Measurements from ENCODE around the gene MKRN1. TPM values are rescaled to one million over a fixed set of nuclear protein-coding genes. Genes with fewer than 3 reads are reported as not detected.

MKRN1 gene
- total RNA-seq, 1 donor from 2014 or later, result 121 TPM

GRCh38 chr7:140404565-140405065, 74.7 kb downstream of the MKRN1 start:
- H3K4me3 ChIP-seq, result peak overlapping the region; percentile 50
- H3K27ac ChIP-seq, result no peak overlapping the region
- H3F3A ChIP-seq (ENCODE audit: low read depth), result peaks cover 8% of the 10 kb centered on the region
- DNase-seq (ENCODE audit: low spot score), result no peak
- peak overlapping the region; percentile 99 for H2AFZ ChIP-seq (replicated peaks)
- peak overlapping the region; percentile 81 for H3K4me2 ChIP-seq
- Mint-ChIP-seq H3K27ac (no peak overlapping the region), H3K9me3 (peaks cover 2% of the 10 kb centered on the region), H3K27me3 (ENCODE audit: insufficient read depth, low read depth) (peaks cover 5% of the 10 kb centered on the region), H3K4me3 (no peak overlapping the region), H3K4me1 (peaks cover 15% of the 10 kb centered on the region), H3K36me3 (no peaks in the 10 kb centered on the region)
- H3K27me3 ChIP-seq, result no peaks in the 10 kb centered on the region
- H4K20me1 ChIP-seq (ENCODE audit: low read depth), result no peaks in the 10 kb centered on the region
- H3K4me1 ChIP-seq, result peaks cover 10% of the 10 kb centered on the region
- TF ChIP-seq, protein P1, sequence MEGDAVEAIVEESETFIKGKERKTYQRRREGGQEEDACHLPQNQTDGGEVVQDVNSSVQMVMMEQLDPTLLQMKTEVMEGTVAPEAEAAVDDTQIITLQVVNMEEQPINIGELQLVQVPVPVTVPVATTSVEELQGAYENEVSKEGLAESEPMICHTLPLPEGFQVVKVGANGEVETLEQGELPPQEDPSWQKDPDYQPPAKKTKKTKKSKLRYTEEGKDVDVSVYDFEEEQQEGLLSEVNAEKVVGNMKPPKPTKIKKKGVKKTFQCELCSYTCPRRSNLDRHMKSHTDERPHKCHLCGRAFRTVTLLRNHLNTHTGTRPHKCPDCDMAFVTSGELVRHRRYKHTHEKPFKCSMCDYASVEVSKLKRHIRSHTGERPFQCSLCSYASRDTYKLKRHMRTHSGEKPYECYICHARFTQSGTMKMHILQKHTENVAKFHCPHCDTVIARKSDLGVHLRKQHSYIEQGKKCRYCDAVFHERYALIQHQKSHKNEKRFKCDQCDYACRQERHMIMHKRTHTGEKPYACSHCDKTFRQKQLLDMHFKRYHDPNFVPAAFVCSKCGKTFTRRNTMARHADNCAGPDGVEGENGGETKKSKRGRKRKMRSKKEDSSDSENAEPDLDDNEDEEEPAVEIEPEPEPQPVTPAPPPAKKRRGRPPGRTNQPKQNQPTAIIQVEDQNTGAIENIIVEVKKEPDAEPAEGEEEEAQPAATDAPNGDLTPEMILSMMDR (IDR thresholded peaks at IDR 0.05), result no peak
- TF ChIP-seq EZH2 (IDR thresholded peaks at IDR 0.05), result no peak
- TF ChIP-seq EZH2phosphoT487 (IDR thresholded peaks at IDR 0.05), result no peak
- H3K9ac ChIP-seq, result no peak overlapping the region
- no peaks in the 10 kb centered on the region for H3K79me2 ChIP-seq (ENCODE audit: low read depth)
- H3K9me3 ChIP-seq (ENCODE audit: low read depth), result no peaks in the 10 kb centered on the region
- H3K36me3 ChIP-seq, result no peaks in the 10 kb centered on the region

DNA sequence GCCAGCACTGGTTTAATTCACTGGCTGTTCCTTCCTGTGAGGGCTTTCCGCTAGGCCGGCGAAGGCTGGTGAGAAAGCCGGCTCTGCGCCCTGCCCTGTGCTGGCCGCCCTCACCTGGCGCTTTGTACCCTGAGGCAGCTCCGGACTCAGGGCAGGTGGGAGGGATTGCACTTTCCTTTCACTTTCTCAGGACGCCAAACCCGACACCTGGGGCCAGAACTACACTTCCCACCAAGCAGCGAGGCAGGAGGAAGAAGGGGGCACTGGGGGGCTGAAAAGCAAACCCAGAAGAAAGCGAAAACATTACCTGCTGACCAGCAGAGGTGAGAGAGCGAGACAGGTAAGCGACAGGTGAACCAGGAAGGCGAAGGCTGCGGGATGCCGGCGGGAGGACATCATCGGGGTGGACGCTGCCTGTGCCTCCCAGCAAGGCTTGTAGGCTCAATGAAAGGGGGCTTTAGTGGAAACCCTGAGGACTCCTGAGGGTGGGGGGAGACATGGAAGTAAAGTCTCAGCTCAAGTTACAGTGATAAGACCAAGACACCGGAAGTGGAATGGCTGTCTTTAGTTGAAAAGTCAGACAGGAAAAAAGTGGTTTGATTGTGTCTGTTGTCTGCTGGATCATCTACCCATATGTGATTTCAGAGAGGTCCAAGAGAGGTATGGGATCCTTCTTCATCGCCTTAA, 75.3 kb downstream of the MKRN1 start, which contains the start of gene RAB19:
RAB19 (plus strand) TSS at position 181 of the 687 bp plus-strand sequence. CDS start 3,589 bp downstream, outside the sequence.
- Mint-ChIP-seq H3K36me3 (no peaks in the 10 kb centered on the region), H3K27ac (no peak within 1 kb of the TSS), H3K4me3 (peak within 1 kb of the TSS; percentile 44), H3K4me1 (peaks cover 15% of the 10 kb centered on the region), H3K9me3 (peaks cover 2% of the 10 kb centered on the region), H3K27me3 (ENCODE audit: insufficient read depth, low read depth) (peaks cover 5% of the 10 kb centered on the region)
- no peak for TF ChIP-seq EZH2 (IDR thresholded peaks at IDR 0.05)
- TF ChIP-seq, protein P1 (IDR thresholded peaks at IDR 0.05), result no peak
- no peak for TF ChIP-seq EZH2phosphoT487 (IDR thresholded peaks at IDR 0.05)
- peak; percentile 43 for DNase-seq (ENCODE audit: low spot score)
- no peaks in the 10 kb centered on the region for H4K20me1 ChIP-seq (ENCODE audit: low read depth)
- H3K79me2 ChIP-seq (ENCODE audit: low read depth), result no peaks in the 10 kb centered on the region
- peak within 1 kb of the TSS; percentile 81 for H3K4me2 ChIP-seq
- no peak within 1 kb of the TSS for H3K27ac ChIP-seq
- no peaks in the 10 kb centered on the region for H3K9me3 ChIP-seq (ENCODE audit: low read depth)
- H2AFZ ChIP-seq (replicated peaks), result peak within 1 kb of the TSS; percentile 99
- no peaks in the 10 kb centered on the region for H3K36me3 ChIP-seq
- peaks cover 10% of the 10 kb centered on the region for H3K4me1 ChIP-seq
- peak within 1 kb of the TSS; percentile 39 for H3K9ac ChIP-seq
- H3F3A ChIP-seq (ENCODE audit: low read depth), result peaks cover 8% of the 10 kb centered on the region
- H3K27me3 ChIP-seq, result no peaks in the 10 kb centered on the region
- peak within 1 kb of the TSS; percentile 50 for H3K4me3 ChIP-seq

Other genes starting within 250 kb of the MKRN1 start
- 83.4 and 84.7 TPM in 2 replicates for gene SLC37A3, start 81.0 kb downstream of the MKRN1 start, total RNA-seq (ENCODE audit: low replicate concordance)
- 1.1 and 3.1 TPM in 2 replicates for gene RAB19, start 75.4 kb downstream of the MKRN1 start, total RNA-seq (ENCODE audit: low replicate concordance)
- gene DENND2A, start 161.3 kb upstream of the MKRN1 start, total RNA-seq (ENCODE audit: low replicate concordance), result 23.7 and 27.0 TPM in 2 replicates
- 7.8 and 12.3 TPM in 2 replicates for gene ADCK2, start 193.4 kb upstream of the MKRN1 start, total RNA-seq (ENCODE audit: low replicate concordance)
- 241 and 310 TPM in 2 replicates for gene NDUFB2, start 217.2 kb upstream of the MKRN1 start, total RNA-seq (ENCODE audit: low replicate concordance)

Measured in neural progenitor cell (in vitro differentiated cells).